Measurements from ENCODE around the gene DHRS3. TPM values are rescaled to one million over a fixed set of nuclear protein-coding genes. Genes with fewer than 3 reads are reported as not detected.

Gene DHRS3
- total and polyA plus RNA-seq, 2 of the 13 experiments (the other 11 are each of a cell fraction or from before 2014, with no cell fraction given), result 48.5 to 90.5 TPM

GRCh38 chr1:12654657-12655056 lies 36.6 kb upstream of the DHRS3 start:
- no peaks in the 10 kb centered on the region for H3K9me3 ChIP-seq (ENCODE audit: low read length)
- H2AFZ ChIP-seq (ENCODE audit: low read length), result no peak overlapping the region
- FAIRE-seq (no peak), ATAC-seq (peak; percentile 48; the same call in 2 of the 3 replicates), DNase-seq (ENCODE audit: low spot score) (peak; percentile 65)
- ChIA-PET POLR2A (interaction anchor here (0.8 kb wide), 1 partner anchor 31 kb away, joined by 4 read pairs; no protein-coding TSS in a partner anchor), CTCF (ENCODE audit: low intra/inter-chr PET ratio, low total read pairs) (no interaction called here)
- no peak overlapping the region for H3K9ac ChIP-seq (ENCODE audit: insufficient read depth, low read depth, low read length)
- H4K20me1 ChIP-seq (ENCODE audit: insufficient read depth, low read length), result no peaks in the 10 kb centered on the region
- H3K4me1 ChIP-seq (ENCODE audit: insufficient read depth, low read length), result peaks cover 21% of the 10 kb centered on the region
- H3K4me2 ChIP-seq (ENCODE audit: low read depth, low read length), result peak overlapping the region; percentile 15; the same call in 1 of the 2 replicates
- H3K27ac ChIP-seq (ENCODE audit: extremely low read length, insufficient read depth, low read length), result no peak overlapping the region
- no TSS peak for BruUV-seq (replicated peaks)
- peaks cover 0 to 26% of the 10 kb centered on the region in 2 experiments; a peak in 3 of 5 replicates for H3K27me3 ChIP-seq (ENCODE audit: control insufficient read depth in 1 of 2, insufficient read depth in 2 of 2, low read length in 2 of 2)
- intact Hi-C loops (cut with micrococcal nuclease; ENCODE audit: unreplicated experiment), result no loop called here
- no peaks in the 10 kb centered on the region for H3K36me3 ChIP-seq (replicated peaks in 1 of 2; ENCODE audit: control insufficient read depth in 1 of 2, insufficient read depth in 2 of 2, low read length in 2 of 2)
- 3% methylated on average over 7 of the region's 8 CpGs for WGBS (ENCODE audit: low lambda C conversion rate)
- no peak overlapping the region for H3K4me3 ChIP-seq (replicated peaks in 1 of 3; ENCODE audit: insufficient read depth in 1 of 3, low read depth in 2 of 3, low read length in 3 of 3)
- H3K79me2 ChIP-seq (ENCODE audit: insufficient read depth, low read length), result no peaks in the 10 kb centered on the region
- in situ Hi-C loops (cut with HindIII; ENCODE audit: extremely low pct_ligation_motif_present, low pct_unique_long_range_greater_than_20kb), result loop anchor here (5.0 to 25.0 kb wide), 3 partner anchors 342 to 542 kb away; no protein-coding TSS in a partner anchor
- no peak for TF ChIP-seq POLR2AphosphoS5 (IDR thresholded peaks at IDR 0.05; ENCODE audit: low read depth, low read length)
- no peak for TF ChIP-seq MEF2D (CRISPR knock-in tag; IDR thresholded peaks at IDR 0.05)
- TF ChIP-seq ZNF564 (CRISPR knock-in tag; IDR thresholded peaks at IDR 0.05), result no peak
- TF ChIP-seq CBX2 (IDR thresholded peaks at IDR 0.05; ENCODE audit: low read depth, low read length), result no peak
- TF ChIP-seq CBX2 (CRISPR knock-in tag; IDR thresholded peaks at IDR 0.05; ENCODE audit: low read depth), result no peak
- TF ChIP-seq GATAD2A (CRISPR knock-in tag; IDR thresholded peaks at IDR 0.05), result peak; percentile 51
- peak; percentile 86 for TF ChIP-seq ISL2 (CRISPR knock-in tag; IDR thresholded peaks at IDR 0.05)
- peak; percentile 49; the same call in 1 of the 2 replicates for TF ChIP-seq SP5 (CRISPR knock-in tag; IDR thresholded peaks at IDR 0.05; ENCODE audit: borderline replicate concordance, low read depth)
- TF ChIP-seq HMG20B (CRISPR knock-in tag; conservative IDR thresholded peaks at IDR 0.05), result peak; percentile 82
- no peak for TF ChIP-seq ZNF326 (CRISPR knock-in tag; IDR thresholded peaks at IDR 0.05; ENCODE audit: borderline replicate concordance)
- no peak for TF ChIP-seq THAP7 (CRISPR knock-in tag; IDR thresholded peaks at IDR 0.05)
- TF ChIP-seq YEATS2 (CRISPR knock-in tag; IDR thresholded peaks at IDR 0.05; ENCODE audit: borderline replicate concordance), result no peak
- no peak for TF ChIP-seq ZBTB4 (CRISPR knock-in tag; IDR thresholded peaks at IDR 0.05; ENCODE audit: borderline replicate concordance)
- TF ChIP-seq MIXL1 (CRISPR knock-in tag; IDR thresholded peaks at IDR 0.05), result peak; percentile 81
- no peak for TF ChIP-seq IKZF4 (CRISPR knock-in tag; IDR thresholded peaks at IDR 0.05; ENCODE audit: borderline replicate concordance, low read depth, not compliant biosample characterization)
- no peak for TF ChIP-seq ATF5 (CRISPR knock-in tag; IDR thresholded peaks at IDR 0.05; ENCODE audit: low read depth)
- no peak for TF ChIP-seq ZFP36L2 (CRISPR knock-in tag; IDR thresholded peaks at IDR 0.05)
- TF ChIP-seq PREB (CRISPR knock-in tag; IDR thresholded peaks at IDR 0.05), result no peak
- no peak for TF ChIP-seq MTF1 (CRISPR knock-in tag; IDR thresholded peaks at IDR 0.05)
- TF ChIP-seq RXRA (CRISPR knock-in tag; IDR thresholded peaks at IDR 0.05), result peak; percentile 49; the same call in 1 of the 2 replicates
- peak; percentile 33; the same call in 1 of the 2 replicates for TF ChIP-seq CBFB (CRISPR knock-in tag; IDR thresholded peaks at IDR 0.05)
- TF ChIP-seq HNF4A (CRISPR knock-in tag; IDR thresholded peaks at IDR 0.05), result peak; percentile 70
